ENCODE measurements around the gene PCDH15. TPM values are rescaled to one million over a fixed set of nuclear protein-coding genes. Genes with fewer than 3 reads are reported as not detected.

Gene PCDH15
- total RNA-seq, 1 experiment from 2014 or later = 0.59 TPM

- Mint-ChIP-seq H3K27ac (no peak overlapping the region), H3K4me1 (no peaks in the 10 kb centered on the region), H3K36me3 (no peaks in the 10 kb centered on the region), H3K9me3 (0 out of 2 replicates have a peak, but pooled peaks cover 3% of the 10 kb centered on the region), H3K4me3 (no peak overlapping the region), H3K27me3 (ENCODE audit: low read depth) (no peaks in the 10 kb centered on the region)
- DNase-seq (ENCODE audit: low spot score) (no peak), ATAC-seq (no peak)
- ChIA-PET POLR2A (no interaction called here), CTCF (no interaction called here)
- TF ChIP-seq GABPB1 (CRISPR knock-in tag; IDR thresholded peaks at IDR 0.05) (no peak), E2F5 (CRISPR knock-in tag; IDR thresholded peaks at IDR 0.05) (no peak), ZSCAN18 (CRISPR knock-in tag; IDR thresholded peaks at IDR 0.05) (no peak), ATF6 (CRISPR knock-in tag; IDR thresholded peaks at IDR 0.05) (no peak)
Observed at GRCh38 chr10:54194806-54195205, 606.2 kb downstream of the PCDH15 start.

- Mint-ChIP-seq H3K4me1 (peaks cover 15% of the 10 kb centered on the region), H3K36me3 (peaks cover 32% of the 10 kb centered on the region), H3K27me3 (ENCODE audit: low read depth) (no peaks in the 10 kb centered on the region), H3K27ac (no peak overlapping the region), H3K9me3 (peaks cover 60% of the 10 kb centered on the region), H3K4me3 (no peak overlapping the region)
- ATAC-seq (0 out of 2 replicates have a peak, but pooled peaks have one; percentile 36), DNase-seq (ENCODE audit: low spot score) (no peak)
- ChIA-PET POLR2A (no interaction called here), CTCF (no interaction called here)
- no peak for TF ChIP-seq ZNF396 (CRISPR knock-in tag; IDR thresholded peaks at IDR 0.05; ENCODE audit: borderline replicate concordance)
- no peak for TF ChIP-seq ZNF317 (CRISPR knock-in tag; IDR thresholded peaks at IDR 0.05; ENCODE audit: borderline replicate concordance, low read depth)
- no peak for TF ChIP-seq NFYB (CRISPR knock-in tag; conservative IDR thresholded peaks at IDR 0.05; ENCODE audit: low read depth)
- no peak for TF ChIP-seq NFE2L1 (CRISPR knock-in tag; IDR thresholded peaks at IDR 0.05)
- TF ChIP-seq ZNF416 (CRISPR knock-in tag; IDR thresholded peaks at IDR 0.05) = no peak
- TF ChIP-seq SMAD4 (CRISPR knock-in tag; IDR thresholded peaks at IDR 0.05) = no peak
- no peak for TF ChIP-seq E2F1 (CRISPR knock-in tag; IDR thresholded peaks at IDR 0.05)
- no peak for TF ChIP-seq AR (CRISPR knock-in tag; IDR thresholded peaks at IDR 0.05)
- no peak for TF ChIP-seq CREB1 (CRISPR knock-in tag; IDR thresholded peaks at IDR 0.05)
- no peak for TF ChIP-seq MYBL2 (CRISPR knock-in tag; IDR thresholded peaks at IDR 0.05)
Observed at GRCh38 chr10:54159924-54160323, 641.1 kb downstream of the PCDH15 start.

- ChIA-PET POLR2A (no interaction called here), CTCF (no interaction called here)
- ATAC-seq = no peak
- H3K9me3 Mint-ChIP-seq = peaks cover 30% of the 10 kb centered on the region
- H3K27me3 Mint-ChIP-seq (ENCODE audit: low read depth) = no peaks in the 10 kb centered on the region
- H3K36me3 Mint-ChIP-seq = peaks cover 14% of the 10 kb centered on the region
- no peaks in the 10 kb centered on the region for H3K4me1 Mint-ChIP-seq
- H3K4me3 Mint-ChIP-seq = no peak overlapping the region
- no peak overlapping the region for H3K27ac Mint-ChIP-seq
- no peak for DNase-seq (ENCODE audit: low spot score)
- TF ChIP-seq MAX (CRISPR knock-in tag; IDR thresholded peaks at IDR 0.05) (no peak), RELA (CRISPR knock-in tag; IDR thresholded peaks at IDR 0.05; ENCODE audit: borderline replicate concordance) (no peak), PRDM15 (CRISPR knock-in tag; IDR thresholded peaks at IDR 0.05) (no peak), STAT6 (CRISPR knock-in tag; conservative IDR thresholded peaks at IDR 0.05; ENCODE audit: low read depth) (no peak)
Observed at GRCh38 chr10:54148508-54148907, 652.5 kb downstream of the PCDH15 start.

Data from WTC11 (cell line).